Activated CD8-positive, alpha-beta T cell treated with anti-CD3 and anti-CD28 coated beads, Interleukin-2, amount 10 ng/mL, durations not matched to agents 7 days and 5 days (primary cell): ENCODE measurements around the gene CYBB. TPM values are rescaled to one million over a fixed set of nuclear protein-coding genes. Genes with fewer than 3 reads are reported as not detected.
A peak's percentile ranks its signal among the peaks of the same experiment; 100 is the strongest.

Source experiments
- ATAC-seq: fragments of 150-1000 bp; cut with Tn5 transposase; one replicate; pipeline ENCODE4 v1.10.0; 2021; ENCODE audit warnings: moderate library complexity
- CTCF ChIA-PET: fragments of 350-600 bp; sonication (Branson Sonifier 250); formaldehyde crosslinking; loops from one replicate; lab custom pipeline; 2021; ENCODE audit warnings: antibody characterized with exemption; lab: Charles Lee
- POLR2A ChIA-PET: fragments of 350-600 bp; sonication (Branson Sonifier 250); formaldehyde crosslinking; loops from one replicate; lab custom pipeline; 2021; ENCODE audit warnings: antibody characterized with exemption; lab: Charles Lee
- DNase-seq: peaks from one replicate; pipeline ENCODE4 v3.0.0-alpha.2; 2020
- H3K27ac Mint-ChIP-seq: one replicate; pipeline ENCODE4 v1.8.0; 2021; ENCODE audit warnings: mild to moderate bottlenecking, mixed read lengths
- H3K27me3 Mint-ChIP-seq: one replicate; pipeline ENCODE4 v1.8.0; 2021; ENCODE audit warnings: low read depth, mixed read lengths
- H3K36me3 Mint-ChIP-seq: one replicate; pipeline ENCODE4 v1.8.0; 2021; ENCODE audit warnings: low read depth, mixed read lengths
- H3K4me1 Mint-ChIP-seq: one replicate; pipeline ENCODE4 v1.8.0; 2021; ENCODE audit warnings: low read depth, mixed read lengths
- H3K4me3 Mint-ChIP-seq: one replicate; pipeline ENCODE4 v1.8.0; 2021; ENCODE audit warnings: mild to moderate bottlenecking, mixed read lengths
- H3K9me3 Mint-ChIP-seq: one replicate; pipeline ENCODE4 v1.8.0; 2022; ENCODE audit warnings: mixed read lengths; ENCODE audit not compliant: insufficient read depth
- total RNA-seq, 2 experiments: library from RNA; stranded (reverse); gene quantifications; one replicate each; pipeline ENCODE4 v1.2.3, GENCODE V29; 2021

The CYBB gene
- not detected for total RNA-seq

DNA sequence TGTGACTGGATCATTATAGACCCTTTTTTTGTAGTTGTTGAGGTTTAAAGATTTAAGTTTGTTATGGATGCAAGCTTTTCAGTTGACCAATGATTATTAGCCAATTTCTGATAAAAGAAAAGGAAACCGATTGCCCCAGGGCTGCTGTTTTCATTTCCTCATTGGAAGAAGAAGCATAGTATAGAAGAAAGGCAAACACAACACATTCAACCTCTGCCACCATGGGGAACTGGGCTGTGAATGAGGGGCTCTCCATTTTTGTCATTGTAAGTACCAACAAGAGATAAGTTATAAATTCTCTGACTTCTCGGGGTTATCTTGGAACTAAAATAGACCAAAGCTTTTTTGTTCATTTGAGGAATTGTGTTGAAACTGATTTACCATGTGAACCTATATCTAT is at the start of gene CYBB:
Gene CYBB, plus strand, starts transcription at position 203 of the 400 bp plus-strand sequence. Its CDS starts 19 bp downstream, at position 222.
- no peak within 1 kb of the TSS for H3K27ac Mint-ChIP-seq
- POLR2A ChIA-PET: no interaction called here
- peaks cover 35% of the 10 kb centered on the region for H3K4me1 Mint-ChIP-seq
- peaks cover 3% of the 10 kb centered on the region for H3K36me3 Mint-ChIP-seq
- peaks cover 5% of the 10 kb centered on the region for H3K9me3 Mint-ChIP-seq
- H3K27me3 Mint-ChIP-seq: no peaks in the 10 kb centered on the region
- DNase-seq: no peak
- CTCF ChIA-PET: interaction anchor here (1.9 kb wide), 1 partner anchor 34 kb away, joined by 8 read pairs; no protein-coding TSS in a partner anchor
- ATAC-seq: no peak
- H3K4me3 Mint-ChIP-seq: no peak within 1 kb of the TSS

DNA sequence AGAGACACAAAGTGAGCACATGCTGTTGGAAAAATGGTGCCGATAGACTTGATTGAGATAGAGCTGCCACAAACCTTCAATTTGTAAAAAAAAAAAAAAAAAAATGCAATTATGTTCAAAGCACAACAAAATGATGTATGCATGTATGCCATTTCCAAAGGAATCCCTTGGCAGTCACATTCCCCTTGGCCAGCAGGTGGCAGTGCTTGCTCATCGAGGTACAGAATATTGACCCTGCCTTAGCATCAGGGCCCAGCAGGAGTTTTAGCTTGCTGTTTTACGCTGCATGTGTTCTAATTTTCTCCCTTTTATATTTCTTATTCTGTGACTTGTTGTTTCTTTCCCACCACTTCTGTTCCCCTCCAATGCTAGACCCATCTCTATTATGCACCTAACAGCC is 34.5 kb upstream of the CYBB start:
- Mint-ChIP-seq H3K27ac (peak overlapping the region; percentile 74), H3K4me3 (no peak overlapping the region), H3K36me3 (no peaks in the 10 kb centered on the region), H3K27me3 (peaks cover 6% of the 10 kb centered on the region), H3K9me3 (no peaks in the 10 kb centered on the region), H3K4me1 (peaks cover 18% of the 10 kb centered on the region)
- POLR2A ChIA-PET: interaction anchor here (1.5 to 1.9 kb wide), 3 partner anchors 10 to 582 kb away, joined by 4 to 10 read pairs (median 4); partner anchors contain the start of gene RPGR
- CTCF ChIA-PET: interaction anchor here (0.6 to 6.6 kb wide), 25 partner anchors 8 to 422 kb away, joined by 3 to 198 read pairs (median 6); partner anchors contain the start of gene CYBB
- ATAC-seq (peak; percentile 92), DNase-seq (peak; percentile 85)

DNA sequence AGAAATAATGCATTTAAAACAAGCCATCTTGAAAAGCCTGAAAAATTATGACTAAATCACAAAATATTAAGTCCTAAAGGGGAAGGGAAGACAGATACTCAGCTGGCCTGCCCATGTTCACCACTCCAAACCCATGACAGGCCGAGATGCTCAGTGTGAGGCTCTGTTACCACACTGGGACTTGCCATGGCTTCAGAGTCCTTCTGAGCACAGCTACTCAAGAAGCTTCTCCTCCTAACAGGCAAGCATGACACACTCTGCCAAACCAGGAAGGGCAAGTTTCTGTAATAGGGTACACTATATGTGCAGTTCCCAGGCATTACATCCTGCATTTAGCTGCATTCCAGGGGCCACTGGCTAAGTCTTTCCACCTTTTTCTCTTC is 34.0 kb upstream of the CYBB start:
- peak; percentile 34 for ATAC-seq
- no peak for DNase-seq
- Mint-ChIP-seq H3K4me1 (peaks cover 18% of the 10 kb centered on the region), H3K27ac (peak overlapping the region; percentile 74), H3K36me3 (no peaks in the 10 kb centered on the region), H3K9me3 (no peaks in the 10 kb centered on the region), H3K4me3 (no peak overlapping the region), H3K27me3 (peaks cover 6% of the 10 kb centered on the region)
- ChIA-PET CTCF (interaction anchor here (0.6 to 6.6 kb wide), 25 partner anchors 9 to 421 kb away, joined by 3 to 198 read pairs (median 6); partner anchors contain the start of gene CYBB), POLR2A (interaction anchor here (1.5 to 1.9 kb wide), 3 partner anchors 9 to 581 kb away, joined by 4 to 10 read pairs (median 4); partner anchors contain the start of gene RPGR)

GRCh38 chrX:37746218-37746941 is 33.5 kb upstream of the CYBB start:
- H3K9me3 Mint-ChIP-seq: no peaks in the 10 kb centered on the region
- H3K27ac Mint-ChIP-seq: peak overlapping the region; percentile 74
- peaks cover under 1% of the 10 kb centered on the region for H3K36me3 Mint-ChIP-seq
- ATAC-seq (peak; percentile 35), DNase-seq (no peak)
- CTCF ChIA-PET: interaction anchor here (0.9 to 6.6 kb wide), 18 partner anchors 8 to 421 kb away, joined by 3 to 198 read pairs (median 8); partner anchors contain the start of gene CYBB
- H3K4me1 Mint-ChIP-seq: peaks cover 18% of the 10 kb centered on the region
- no peak overlapping the region for H3K4me3 Mint-ChIP-seq
- POLR2A ChIA-PET: interaction anchor here (1.5 to 1.9 kb wide), 3 partner anchors 9 to 581 kb away, joined by 4 to 10 read pairs (median 4); partner anchors contain the start of gene RPGR
- H3K27me3 Mint-ChIP-seq: peaks cover 2% of the 10 kb centered on the region

DNA sequence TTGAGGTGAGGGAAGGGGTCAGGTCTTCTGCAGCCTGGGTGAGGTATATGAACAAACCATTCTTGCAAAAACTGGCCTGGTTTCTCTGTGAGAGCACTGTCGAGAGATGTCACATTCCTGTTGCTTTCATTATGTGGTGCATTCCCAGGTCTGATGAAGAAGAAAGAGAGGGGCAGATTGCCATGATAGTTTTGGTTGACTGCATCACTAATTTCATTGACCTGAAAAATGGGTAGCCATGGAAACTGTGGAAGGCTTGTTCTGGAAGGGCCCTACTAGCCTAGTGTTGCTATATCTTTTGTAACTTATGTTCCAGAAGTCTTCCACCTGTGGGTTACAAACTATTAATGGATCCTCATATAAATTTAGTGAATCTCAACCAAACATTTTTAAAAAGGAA is 32.9 kb upstream of the CYBB start:
- peaks cover 5% of the 10 kb centered on the region for H3K36me3 Mint-ChIP-seq
- POLR2A ChIA-PET: interaction anchor here (1.9 kb wide), 1 partner anchor 8 kb away, joined by 4 read pairs; no protein-coding TSS in a partner anchor
- no peak overlapping the region for H3K4me3 Mint-ChIP-seq
- H3K27me3 Mint-ChIP-seq: peaks cover 2% of the 10 kb centered on the region
- no peaks in the 10 kb centered on the region for H3K9me3 Mint-ChIP-seq
- peaks cover 18% of the 10 kb centered on the region for H3K4me1 Mint-ChIP-seq
- no peak overlapping the region for H3K27ac Mint-ChIP-seq
- no peak for ATAC-seq
- CTCF ChIA-PET: interaction anchor here (1.9 to 6.6 kb wide), 11 partner anchors 8 to 99 kb away, joined by 5 to 198 read pairs (median 11); partner anchors contain the start of gene CYBB
- DNase-seq: no peak

- CTCF ChIA-PET: interaction anchor here (2.8 to 4.5 kb wide), 2 partner anchors 7 to 72 kb away, joined by 18 to 28 read pairs; no protein-coding TSS in a partner anchor
- no peak overlapping the region for H3K27ac Mint-ChIP-seq
These were observed 27.6 kb upstream of the CYBB start for GRCh38 chrX:37752281-37752680.

GRCh38 chrX:37752936-37753335 is 26.9 kb upstream of the CYBB start:
- POLR2A ChIA-PET: interaction anchor here (0.6 kb wide), 1 partner anchor 24 kb away, joined by 3 read pairs; no protein-coding TSS in a partner anchor
- Mint-ChIP-seq H3K9me3 (no peaks in the 10 kb centered on the region), H3K27ac (no peak overlapping the region), H3K4me1 (peaks cover 11% of the 10 kb centered on the region), H3K27me3 (no peaks in the 10 kb centered on the region), H3K4me3 (peak overlapping the region; percentile 22), H3K36me3 (peaks cover 5% of the 10 kb centered on the region)
- DNase-seq (no peak), ATAC-seq (no peak)
- CTCF ChIA-PET: interaction anchor here (1.1 to 4.5 kb wide), 4 partner anchors 8 to 72 kb away, joined by 3 to 28 read pairs (median 11); no protein-coding TSS in a partner anchor

More at GRCh38 chrX:37752281-37752680, 27.6 kb upstream of the CYBB start:
- H3K27me3 Mint-ChIP-seq: no peaks in the 10 kb centered on the region
- peaks cover 5% of the 10 kb centered on the region for H3K36me3 Mint-ChIP-seq
- H3K4me3 Mint-ChIP-seq: no peak overlapping the region
- peaks cover 4% of the 10 kb centered on the region for H3K4me1 Mint-ChIP-seq
- POLR2A ChIA-PET: no interaction called here
- no peak for DNase-seq
- H3K9me3 Mint-ChIP-seq: no peaks in the 10 kb centered on the region
- ATAC-seq: no peak

GRCh38 chrX:37753384-37753783 is 26.5 kb upstream of the CYBB start:
- no peaks in the 10 kb centered on the region for H3K27me3 Mint-ChIP-seq
- ATAC-seq (peak; percentile 60), DNase-seq (peak; percentile 37)
- H3K9me3 Mint-ChIP-seq: peaks cover 4% of the 10 kb centered on the region
- ChIA-PET CTCF (interaction anchor here (1.1 to 4.5 kb wide), 4 partner anchors 8 to 71 kb away, joined by 3 to 28 read pairs (median 11); no protein-coding TSS in a partner anchor), POLR2A (interaction anchor here (0.6 kb wide), 1 partner anchor 23 kb away, joined by 3 read pairs; no protein-coding TSS in a partner anchor)
- peaks cover 6% of the 10 kb centered on the region for H3K36me3 Mint-ChIP-seq
- H3K4me3 Mint-ChIP-seq: peak overlapping the region; percentile 22
- H3K4me1 Mint-ChIP-seq: peaks cover 12% of the 10 kb centered on the region
- no peak overlapping the region for H3K27ac Mint-ChIP-seq

DNA sequence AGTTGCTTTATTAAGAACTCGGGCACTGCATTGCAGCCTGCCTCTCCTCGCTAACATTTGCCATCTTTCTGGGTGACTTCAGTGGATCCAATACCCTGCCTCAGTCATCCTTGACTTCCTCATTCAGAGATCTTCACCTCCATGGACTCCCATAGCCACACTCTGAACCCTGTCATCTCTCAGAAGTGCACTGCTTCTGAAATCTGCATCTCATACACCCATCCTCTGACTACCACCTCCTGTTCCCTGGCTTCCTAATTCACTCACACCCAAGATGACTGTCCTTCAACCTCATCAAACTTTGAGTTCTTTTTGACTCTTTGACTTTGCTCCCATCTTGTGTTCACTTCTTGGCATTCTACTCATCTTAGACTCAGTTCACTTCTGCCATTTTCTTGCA is 25.3 kb upstream of the CYBB start:
- CTCF ChIA-PET: interaction anchor here (2.8 to 4.5 kb wide), 2 partner anchors 9 to 70 kb away, joined by 18 to 28 read pairs; no protein-coding TSS in a partner anchor
- Mint-ChIP-seq H3K27ac (no peak overlapping the region), H3K4me3 (no peak overlapping the region), H3K4me1 (peaks cover 13% of the 10 kb centered on the region), H3K9me3 (peaks cover 5% of the 10 kb centered on the region), H3K36me3 (peaks cover 9% of the 10 kb centered on the region), H3K27me3 (no peaks in the 10 kb centered on the region)
- ATAC-seq: peak; percentile 11
- DNase-seq: no peak
- POLR2A ChIA-PET: interaction anchor here (1.4 kb wide), 1 partner anchor 8 kb away, joined by 4 read pairs; no protein-coding TSS in a partner anchor

DNA sequence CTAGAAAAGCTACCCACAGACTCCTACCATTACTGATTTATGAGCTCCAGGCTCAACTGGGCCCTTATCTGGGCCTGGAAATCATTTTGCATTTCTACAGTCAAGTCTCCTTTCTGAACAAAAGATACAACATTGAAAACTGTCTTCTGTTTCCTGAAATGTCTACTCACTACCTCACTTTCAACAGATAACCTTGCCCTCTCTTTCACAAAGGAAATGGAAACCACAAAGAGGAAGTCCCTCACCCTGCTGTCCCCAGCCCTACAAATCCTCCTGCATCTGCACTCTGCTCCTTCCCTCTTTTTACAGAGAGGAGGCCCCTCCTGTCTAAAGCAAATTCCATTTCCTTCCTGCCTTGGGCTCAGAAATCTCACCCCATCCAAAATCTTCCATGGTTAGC is 24.8 kb upstream of the CYBB start:
- peaks cover 5% of the 10 kb centered on the region for H3K9me3 Mint-ChIP-seq
- CTCF ChIA-PET: interaction anchor here (2.8 to 4.5 kb wide), 2 partner anchors 10 to 69 kb away, joined by 18 to 28 read pairs; no protein-coding TSS in a partner anchor
- POLR2A ChIA-PET: interaction anchor here (1.4 kb wide), 1 partner anchor 9 kb away, joined by 4 read pairs; no protein-coding TSS in a partner anchor

DNA sequence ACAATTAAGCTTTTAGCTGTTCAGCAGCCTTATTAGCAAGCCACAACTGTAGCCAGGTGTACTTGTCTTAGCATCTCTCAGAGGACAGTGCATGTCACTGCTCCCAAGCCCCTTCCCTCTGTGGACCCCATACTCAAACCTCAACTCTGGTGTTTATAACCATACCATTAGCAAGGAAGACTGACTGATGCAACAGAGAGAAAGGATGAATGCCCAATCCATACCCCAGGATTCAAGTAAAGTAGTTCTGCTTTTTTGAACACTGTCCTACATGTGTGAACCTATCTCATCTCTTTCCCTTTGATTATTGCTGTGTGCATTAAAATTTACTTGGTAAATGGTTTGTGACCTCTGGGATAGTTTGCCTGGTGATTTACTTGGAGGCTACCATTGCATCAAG is 22.8 kb upstream of the CYBB start:
- ChIA-PET CTCF (no interaction called here), POLR2A (no interaction called here)
- DNase-seq (no peak), ATAC-seq (no peak)
- Mint-ChIP-seq H3K36me3 (peaks cover 4% of the 10 kb centered on the region), H3K27me3 (no peaks in the 10 kb centered on the region), H3K9me3 (peaks cover 5% of the 10 kb centered on the region), H3K4me1 (peaks cover 18% of the 10 kb centered on the region), H3K27ac (no peak overlapping the region), H3K4me3 (no peak overlapping the region)

More for the DNA sequence above, 24.8 kb upstream of the CYBB start:
- Mint-ChIP-seq H3K36me3 (peaks cover 9% of the 10 kb centered on the region), H3K4me3 (no peak overlapping the region), H3K4me1 (peaks cover 16% of the 10 kb centered on the region), H3K27ac (no peak overlapping the region), H3K27me3 (no peaks in the 10 kb centered on the region)
- peak; percentile 51 for DNase-seq
- ATAC-seq: peak; percentile 84
